OCI-LY1 (cell line): ENCODE results near the gene KRT23.

Experiments used
- H2AFZ ChIP-seq: fragments of 200-600 bp; sonication (generic), shearing (Covaris generic); 2 replicates; pipeline ENCODE4 v1.6.0; 2014; ENCODE audit warnings: antibody characterized with exemption, mild to moderate bottlenecking, low read length
- H3F3A ChIP-seq: fragments of 200-600 bp; sonication (generic), shearing (Covaris generic); 2 replicates; pipeline ENCODE4 v1.6.0; 2014; ENCODE audit warnings: mild to moderate bottlenecking, antibody characterized with exemption, low read length, moderate library complexity; ENCODE audit not compliant: insufficient read depth
- H3K27ac ChIP-seq: fragments of 200-600 bp; sonication (generic); 2 replicates; pipeline ENCODE4 v1.5.1; 2014; ENCODE audit warnings: low read length, mixed run types, mild to moderate bottlenecking, low read depth; ENCODE audit not compliant: poor library complexity, severe bottlenecking
- H3K27me3 ChIP-seq: fragments of 200-600 bp; sonication (generic); 2 replicates; pipeline ENCODE4 v1.6.0; 2014; ENCODE audit warnings: antibody characterized with exemption, mild to moderate bottlenecking, low read length, moderate library complexity; ENCODE audit not compliant: insufficient read depth
- H3K36me3 ChIP-seq: fragments of 200-600 bp; sonication (generic); 2 replicates; pipeline ENCODE4 v1.6.1; 2014; ENCODE audit warnings: mild to moderate bottlenecking, antibody characterized with exemption, low read length, moderate library complexity, mixed read lengths; ENCODE audit not compliant: insufficient read depth
- H3K4me1 ChIP-seq: fragments of 200-600 bp; sonication (generic); 2 replicates; pipeline ENCODE4 v1.5.1; 2014; ENCODE audit warnings: mild to moderate bottlenecking, low read length, moderate library complexity; ENCODE audit not compliant: insufficient read depth, severe bottlenecking
- H3K4me2 ChIP-seq: fragments of 200-600 bp; sonication (generic), shearing (Covaris generic); 2 replicates; pipeline ENCODE4 v1.6.1; 2014; ENCODE audit warnings: low read length
- H3K4me3 ChIP-seq: fragments of 200-600 bp; sonication (generic); 2 replicates; pipeline ENCODE4 v1.5.1; 2014; ENCODE audit warnings: low read length, low read depth, mild to moderate bottlenecking, mixed read lengths; ENCODE audit not compliant: poor library complexity, severe bottlenecking
- H3K79me2 ChIP-seq: fragments of 200-600 bp; shearing (Covaris generic); 2 replicates; pipeline ENCODE4 v1.6.1; 2016; ENCODE audit warnings: mixed run types, low read length, mixed read lengths; ENCODE audit not compliant: insufficient read depth
- H3K9ac ChIP-seq: fragments of 200-600 bp; sonication (generic), shearing (Covaris generic); 2 replicates; pipeline ENCODE4 v1.6.1; 2014; ENCODE audit warnings: mild to moderate bottlenecking, low read length, mixed read lengths
- H3K9me2 ChIP-seq: fragments of 200-600 bp; sonication (generic), shearing (Covaris generic); 2 replicates; pipeline ENCODE4 v1.6.1; 2014; ENCODE audit warnings: low read depth, mild to moderate bottlenecking, low read length, mixed read lengths
- H3K9me3 ChIP-seq: fragments of 200-600 bp; shearing (Covaris generic); 2 replicates; pipeline ENCODE4 v1.6.1; 2014; ENCODE audit warnings: low read length, mixed read lengths
- H4K20me1 ChIP-seq: fragments of 200-600 bp; sonication (generic), shearing (Covaris generic); 2 replicates; pipeline ENCODE4 v1.6.0; 2016; ENCODE audit warnings: mild to moderate bottlenecking, low read length; ENCODE audit not compliant: insufficient read depth
- CTCF ChIP-seq: fragments of 200-600 bp; sonication (generic), shearing (Covaris generic); IDR thresholded peaks from 2 replicates; pipeline ENCODE4 v1.5.1; 2017; ENCODE audit warnings: mild to moderate bottlenecking, antibody characterized with exemption, low read length, moderate library complexity, mixed read lengths
- EZH2 ChIP-seq: fragments of 200-600 bp; sonication (generic), shearing (Covaris generic); IDR thresholded peaks from 2 replicates; pipeline ENCODE4 v1.8.0; 2017; ENCODE audit warnings: borderline replicate concordance, mixed run types, mild to moderate bottlenecking, antibody characterized with exemption, low read length, moderate library complexity, mixed read lengths

KRT23 gene

GRCh38 chr17:40902498-40902897 lies 34.9 kb downstream of the KRT23 start:
- no peak overlapping the region for H3K4me3 ChIP-seq
- no peaks in the 10 kb centered on the region for H3K4me1 ChIP-seq
- H3K27me3 ChIP-seq, result no peaks in the 10 kb centered on the region
- no peaks in the 10 kb centered on the region for H3K36me3 ChIP-seq
- H3K9ac ChIP-seq, result no peak overlapping the region
- H3F3A ChIP-seq, result no peaks in the 10 kb centered on the region
- no peaks in the 10 kb centered on the region for H3K9me3 ChIP-seq
- no peaks in the 10 kb centered on the region for H3K9me2 ChIP-seq
- no peaks in the 10 kb centered on the region for H3K79me2 ChIP-seq
- H4K20me1 ChIP-seq, result no peaks in the 10 kb centered on the region
- H3K27ac ChIP-seq, result no peak overlapping the region
- H3K4me2 ChIP-seq, result no peak overlapping the region
- TF ChIP-seq CTCF (no peak), EZH2 (no peak)
- H2AFZ ChIP-seq, result no peak overlapping the region

- Histone ChIP-seq H3K27me3 (no peaks in the 10 kb centered on the region), H2AFZ (no peak overlapping the region), H3K4me2 (no peak overlapping the region), H3K36me3 (no peaks in the 10 kb centered on the region), H3K9me2 (no peaks in the 10 kb centered on the region), H3K4me3 (no peak overlapping the region), H3K4me1 (no peaks in the 10 kb centered on the region), H3K9me3 (no peaks in the 10 kb centered on the region), H3K79me2 (no peaks in the 10 kb centered on the region), H4K20me1 (no peaks in the 10 kb centered on the region), H3K9ac (no peak overlapping the region), H3K27ac (no peak overlapping the region), H3F3A (no peaks in the 10 kb centered on the region)
- no peak for TF ChIP-seq EZH2
- no peak for TF ChIP-seq CTCF
Observed at GRCh38 chr17:40901981-40902474, 35.4 kb downstream of the KRT23 start.

DNA sequence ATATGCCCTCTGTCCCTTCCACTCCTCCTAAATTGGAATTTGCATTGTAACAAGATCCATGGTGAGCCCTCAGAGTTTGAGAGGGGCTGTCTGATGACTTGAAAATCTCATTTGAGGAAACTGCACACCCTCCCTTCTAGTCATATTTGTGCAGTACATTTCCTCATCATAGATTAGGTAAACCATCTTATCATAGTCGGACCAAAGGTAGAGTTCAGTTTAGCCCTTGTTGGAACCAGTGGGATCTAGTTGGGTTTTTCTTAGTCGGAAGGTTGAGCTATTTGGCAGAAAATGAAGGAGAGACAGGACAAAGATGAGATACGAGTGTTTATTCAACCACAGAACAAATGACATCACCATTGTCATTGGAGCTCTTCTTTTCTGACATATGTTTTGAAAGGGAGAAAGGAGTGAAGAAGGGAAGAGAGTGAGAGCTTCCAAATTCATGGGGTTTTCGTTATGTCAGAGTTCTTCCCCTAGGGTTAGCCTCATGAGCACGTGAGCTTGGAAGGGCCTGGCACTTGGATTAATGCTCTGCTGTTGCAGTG lies 36.6 kb downstream of the KRT23 start:
- Histone ChIP-seq H3K4me1 (no peaks in the 10 kb centered on the region), H2AFZ (no peak overlapping the region), H3K4me2 (no peak overlapping the region), H3K4me3 (no peak overlapping the region), H3K9me2 (no peaks in the 10 kb centered on the region), H3K36me3 (no peaks in the 10 kb centered on the region), H3K9ac (no peak overlapping the region), H3K27ac (no peak overlapping the region), H3F3A (no peaks in the 10 kb centered on the region), H3K27me3 (no peaks in the 10 kb centered on the region), H4K20me1 (no peaks in the 10 kb centered on the region), H3K9me3 (no peaks in the 10 kb centered on the region), H3K79me2 (no peaks in the 10 kb centered on the region)
- TF ChIP-seq CTCF (no peak), EZH2 (no peak)
